Thyroid gland (tissue), 4 donors: ENCODE data around the gene PHF19.

Source experiments
- CTCF ChIP-seq, 6 experiments: fragments of 200-600 bp in 3 of 6; fragments of 450-650 bp in 3 of 6; sonication (generic) in 3 of 6; IDR thresholded peaks; one replicate each; pipeline ENCODE4 v1.5.1; 2016 to 2019; ENCODE audit warnings: antibody characterized with exemption in 6 of 6, mild to moderate bottlenecking in 2 of 6, inconsistent platforms in 1 of 6, moderate library complexity in 1 of 6
- POLR2A ChIP-seq, 2 donors: fragments of 450-650 bp; IDR thresholded peaks; one replicate each; pipeline ENCODE4 v1.6.1; 2017; ENCODE audit warnings: antibody characterized with exemption in 2 of 2, mild to moderate bottlenecking in 2 of 2, moderate library complexity in 1 of 2

GRCh38 chr9:120889606-120890271 lies 12.8 kb upstream of the PHF19 start:
- TF ChIP-seq CTCF (IDR thresholded peaks at IDR 0.05) (no peak), POLR2A (IDR thresholded peaks at IDR 0.05) (no peak)
